IPS DF 4.7 (cell line): ENCODE measurements around the gene FAM3A.

Experiments
- DNase-seq: peaks from one replicate; pipeline ENCODE4 v3.0.0-alpha.2; 2013; ENCODE audit warnings: low spot score; ENCODE audit errors: extremely low read depth

FAM3A gene

DNA sequence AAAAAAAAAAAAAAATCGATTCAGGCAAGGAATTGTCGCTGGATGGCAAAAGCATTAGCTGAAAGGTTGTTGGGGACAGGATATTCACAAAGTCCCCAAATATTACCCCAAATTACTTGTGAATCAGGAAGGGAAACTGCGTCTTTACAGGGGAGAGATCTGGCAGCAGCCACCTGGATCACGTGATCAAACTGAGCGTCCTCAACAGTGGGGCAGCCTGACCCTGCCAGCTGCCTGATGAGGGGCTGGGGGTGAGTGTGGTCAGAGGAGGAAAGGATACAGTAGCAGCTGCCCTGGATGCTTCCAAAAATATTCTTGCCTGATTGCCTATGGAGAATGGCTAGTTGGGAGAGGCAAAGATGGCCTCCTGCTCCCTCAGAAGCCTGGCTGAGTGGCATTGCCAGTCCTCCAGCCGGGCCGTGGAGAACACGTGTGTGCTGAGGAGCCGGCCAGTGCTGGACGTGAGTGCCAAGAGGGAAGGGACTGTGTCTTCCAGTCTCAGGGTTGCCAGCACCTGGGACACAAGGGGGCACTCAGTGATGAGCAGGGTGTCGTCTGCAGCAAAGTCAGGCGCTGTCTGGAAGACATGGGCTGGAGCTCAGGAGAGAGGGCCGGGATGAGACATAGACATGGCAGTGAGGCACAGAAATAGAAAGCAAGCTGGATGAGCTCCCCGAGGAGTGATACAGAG lies 34.0 kb downstream of the FAM3A start:
- no peak for DNase-seq

DNA sequence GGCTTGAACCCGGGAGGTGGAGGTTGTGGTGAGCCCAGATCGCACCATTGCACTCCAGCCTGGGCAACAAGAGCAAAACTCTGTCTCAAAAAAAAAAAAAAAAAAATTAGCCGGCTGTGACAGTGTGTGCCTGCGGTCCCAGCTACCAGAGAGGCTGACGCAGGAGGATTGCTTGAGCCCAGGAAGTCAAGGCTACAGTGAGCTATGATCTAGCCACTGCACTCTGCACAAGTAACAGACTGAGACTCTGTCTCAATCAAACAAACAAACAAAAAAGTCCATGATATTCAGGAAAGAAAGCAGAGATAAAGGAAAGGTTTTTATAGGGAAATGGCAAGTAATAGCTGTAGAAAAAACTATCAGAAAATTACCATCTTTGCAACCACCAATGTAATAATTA lies 34.8 kb downstream of the FAM3A start:
- no peak for DNase-seq

DNA sequence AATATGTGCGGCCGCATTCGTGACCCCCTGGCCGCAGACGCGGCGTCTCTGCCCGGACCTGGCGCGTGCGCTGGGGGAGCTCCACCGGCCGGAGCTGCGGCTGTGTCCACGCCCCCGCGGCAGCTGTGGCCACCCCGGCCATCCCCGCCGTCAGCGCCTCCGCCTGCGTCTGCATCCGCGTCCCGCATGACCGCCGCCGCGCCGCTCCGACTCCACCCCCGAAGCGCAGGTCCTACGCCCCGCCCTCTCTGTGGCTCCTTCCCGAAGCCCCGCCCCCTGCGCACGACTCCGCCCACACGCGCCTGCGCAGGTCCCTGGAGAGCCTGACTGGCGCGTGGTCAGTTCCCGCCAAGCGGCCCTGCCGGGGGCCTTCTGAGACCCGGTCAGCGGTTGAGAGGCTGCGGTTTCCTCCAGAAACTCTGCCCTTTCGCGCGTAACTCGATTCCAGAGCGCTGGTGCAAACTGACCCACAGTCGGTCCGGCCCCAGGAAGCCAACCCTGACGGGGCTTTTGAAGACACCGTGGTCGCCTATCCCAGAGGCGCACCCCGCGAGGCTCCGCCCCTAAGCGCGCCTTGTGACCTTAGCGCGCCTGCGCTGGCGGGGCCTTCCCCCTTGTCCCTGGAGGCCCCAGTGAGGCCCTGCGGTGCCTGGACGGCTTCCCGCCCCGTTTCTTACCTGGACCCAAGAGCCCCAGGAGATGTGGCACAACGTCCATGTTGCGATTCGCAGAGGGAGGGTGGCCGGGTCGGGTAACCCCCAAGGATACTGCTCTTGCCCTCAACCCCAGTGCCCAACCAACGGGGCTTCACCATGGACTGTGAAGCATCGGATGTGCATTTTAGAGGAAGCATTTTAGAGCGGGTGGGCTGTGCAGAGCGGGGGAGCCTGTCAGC lies 37.1 kb downstream of the FAM3A start, which contains the start of gene LAGE3:
Gene LAGE3, minus strand, starts transcription at position 554 of the 895 bp plus-strand sequence. Its CDS starts 366 bp downstream, at position 188.
- DNase-seq: no peak

DNA sequence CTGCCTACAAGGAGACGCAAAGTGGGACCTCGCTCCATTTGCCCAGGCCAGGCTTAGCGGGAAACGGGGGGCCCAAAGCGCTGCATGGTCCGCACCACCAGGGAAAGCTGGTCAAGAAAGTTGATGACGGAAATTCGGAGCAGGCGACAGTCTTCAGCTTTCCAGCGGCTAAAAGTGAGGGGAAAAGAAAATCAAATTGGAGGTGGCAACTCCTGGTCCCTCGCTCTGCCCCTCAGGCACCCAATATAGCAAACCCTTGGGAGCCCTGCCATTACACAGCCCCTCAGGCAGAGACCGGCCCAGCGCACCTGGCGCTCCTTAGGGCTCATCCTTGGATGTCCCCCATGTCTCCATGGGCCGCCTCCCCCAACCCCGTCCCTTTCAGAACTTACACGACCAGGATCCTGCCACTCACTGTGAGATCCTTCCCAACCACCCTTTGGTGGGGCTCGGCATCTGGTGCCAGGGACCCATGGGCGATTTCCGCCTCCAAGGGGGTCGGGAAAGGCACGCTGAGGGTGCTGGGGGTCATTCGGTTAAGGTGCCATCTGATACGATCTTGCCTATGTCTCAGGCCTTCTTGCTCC lies 38.0 kb downstream of the FAM3A start:
- no peak for DNase-seq

- DNase-seq: no peak
Observed at GRCh38 chrX:154476821-154477220, 39.2 kb downstream of the FAM3A start.

GRCh38 chrX:154473683-154474082 lies 42.3 kb downstream of the FAM3A start:
- DNase-seq: no peak

GRCh38 chrX:154472685-154473632 lies 43.1 kb downstream of the FAM3A start:
- DNase-seq: no peak

- no peak for DNase-seq
Observed at GRCh38 chrX:154471839-154472684, 44.0 kb downstream of the FAM3A start.

DNA sequence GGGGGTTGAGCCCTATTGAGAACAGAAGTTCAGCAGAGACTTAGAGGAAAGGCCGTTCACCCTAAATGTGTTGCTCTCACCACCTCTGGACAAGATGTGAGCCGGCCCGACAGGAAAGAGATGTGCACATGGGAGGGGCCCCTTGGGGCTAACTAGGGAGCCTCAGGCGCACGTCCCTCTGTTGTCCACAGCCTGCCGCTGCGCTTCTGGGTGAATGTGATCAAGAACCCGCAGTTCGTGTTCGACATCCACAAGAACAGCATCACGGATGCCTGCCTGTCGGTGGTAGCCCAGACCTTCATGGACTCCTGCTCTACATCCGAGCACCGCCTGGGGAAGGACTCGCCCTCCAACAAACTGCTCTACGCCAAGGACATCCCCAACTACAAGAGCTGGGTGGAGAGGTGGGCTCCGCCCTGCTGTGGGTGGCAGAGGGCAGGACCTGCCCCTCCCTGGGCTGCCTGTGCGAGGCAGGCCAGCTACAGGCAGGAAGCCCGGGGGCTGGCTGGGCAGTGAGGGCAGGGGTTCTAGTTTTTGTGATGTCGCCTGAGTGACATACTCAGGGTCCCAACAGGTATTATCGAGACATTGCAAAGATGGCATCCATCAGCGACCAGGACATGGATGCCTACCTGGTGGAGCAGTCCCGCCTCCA lies 45.0 kb downstream of the FAM3A start:
- no peak for DNase-seq

- no peak for DNase-seq
Observed at GRCh38 chrX:154470434-154470833, 45.6 kb downstream of the FAM3A start.

GRCh38 chrX:154469880-154470279 lies 46.2 kb downstream of the FAM3A start:
- no peak for DNase-seq

GRCh38 chrX:154469114-154469513 lies 46.9 kb downstream of the FAM3A start:
- DNase-seq: no peak

GRCh38 chrX:154468217-154468616 lies 47.8 kb downstream of the FAM3A start:
- no peak for DNase-seq

DNA sequence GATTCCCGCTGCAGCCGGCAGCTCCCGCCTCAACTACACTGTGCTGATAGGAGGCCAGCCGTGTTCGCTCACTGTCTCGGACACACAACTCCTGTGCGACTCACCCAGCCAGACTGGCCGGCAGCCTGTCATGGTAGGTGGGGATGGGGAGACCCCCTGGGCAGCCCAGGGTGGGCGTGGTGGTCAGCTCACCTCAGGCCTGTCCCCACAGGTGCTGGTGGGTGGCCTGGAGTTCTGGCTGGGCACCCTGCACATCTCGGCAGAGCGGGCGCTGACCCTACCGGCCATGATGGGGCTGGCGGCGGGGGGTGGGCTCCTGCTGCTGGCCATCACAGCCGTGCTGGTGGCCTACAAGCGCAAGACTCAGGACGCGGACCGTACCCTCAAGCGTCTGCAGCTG lies 48.5 kb downstream of the FAM3A start:
- DNase-seq: no peak

- no peak for DNase-seq
Observed at GRCh38 chrX:154466907-154467306, 49.1 kb downstream of the FAM3A start.

DNA sequence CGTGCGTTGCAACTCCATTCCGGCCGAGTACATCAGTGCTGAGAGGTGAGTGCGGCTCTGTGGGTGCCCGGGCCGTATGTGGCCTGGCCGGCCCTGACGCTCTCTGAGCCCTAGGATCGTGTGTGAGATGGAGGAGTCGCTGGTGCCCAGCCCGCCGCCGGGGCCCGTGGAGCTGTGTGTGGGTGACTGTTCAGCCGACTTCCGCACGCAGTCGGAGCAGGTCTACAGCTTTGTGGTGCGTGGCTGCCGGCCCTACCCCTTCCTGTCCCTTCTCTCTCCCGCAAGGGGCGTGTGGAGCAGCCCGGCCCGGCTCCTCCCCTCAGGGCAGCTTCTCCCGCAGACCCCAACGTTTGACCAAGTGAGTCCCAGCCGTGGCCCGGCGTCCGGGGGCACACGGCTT lies 50.0 kb downstream of the FAM3A start:
- no peak for DNase-seq

DNA sequence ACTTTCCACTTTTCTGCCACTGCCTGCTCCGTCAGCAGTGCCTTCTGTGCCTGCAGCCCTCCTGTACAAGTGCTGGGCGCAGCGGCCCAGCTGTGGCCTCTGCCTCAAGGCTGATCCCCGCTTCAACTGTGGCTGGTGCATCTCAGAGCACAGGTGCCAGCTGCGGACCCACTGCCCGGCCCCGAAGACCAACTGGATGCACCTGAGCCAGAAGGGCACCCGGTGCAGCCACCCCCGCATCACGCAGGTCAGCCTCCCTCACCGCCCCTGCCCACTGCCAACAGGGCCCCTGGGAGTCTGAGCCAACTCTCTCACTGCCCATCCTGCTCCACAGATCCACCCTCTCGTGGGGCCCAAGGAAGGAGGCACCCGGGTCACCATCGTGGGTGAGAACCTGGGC lies 50.4 kb downstream of the FAM3A start:
- no peak for DNase-seq

DNA sequence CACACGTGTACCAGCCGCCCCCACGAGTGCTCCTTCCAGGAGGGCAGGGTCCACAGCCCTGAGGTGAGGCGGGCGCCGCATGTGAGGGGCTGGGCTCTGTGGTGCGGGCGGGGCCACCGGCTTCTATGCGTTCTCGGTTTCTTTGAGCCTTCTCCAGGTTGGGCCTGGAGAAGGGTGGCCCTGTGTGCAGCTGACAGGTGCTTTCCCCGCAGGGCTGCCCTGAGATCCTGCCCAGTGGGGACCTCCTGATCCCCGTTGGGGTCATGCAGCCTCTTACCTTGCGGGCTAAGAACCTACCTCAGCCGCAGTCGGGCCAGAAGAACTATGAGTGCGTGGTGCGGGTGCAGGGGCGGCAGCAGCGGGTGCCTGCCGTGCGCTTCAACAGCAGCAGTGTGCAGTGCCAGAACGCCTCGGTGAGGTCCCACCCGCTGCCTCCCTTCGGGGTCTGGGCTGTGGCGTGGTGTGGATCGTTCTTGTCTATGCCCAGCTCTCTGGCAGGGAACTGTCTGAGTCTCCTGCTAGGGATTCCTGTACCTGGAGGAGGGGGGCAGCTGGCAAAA lies 51.1 kb downstream of the FAM3A start:
- DNase-seq: no peak

DNA sequence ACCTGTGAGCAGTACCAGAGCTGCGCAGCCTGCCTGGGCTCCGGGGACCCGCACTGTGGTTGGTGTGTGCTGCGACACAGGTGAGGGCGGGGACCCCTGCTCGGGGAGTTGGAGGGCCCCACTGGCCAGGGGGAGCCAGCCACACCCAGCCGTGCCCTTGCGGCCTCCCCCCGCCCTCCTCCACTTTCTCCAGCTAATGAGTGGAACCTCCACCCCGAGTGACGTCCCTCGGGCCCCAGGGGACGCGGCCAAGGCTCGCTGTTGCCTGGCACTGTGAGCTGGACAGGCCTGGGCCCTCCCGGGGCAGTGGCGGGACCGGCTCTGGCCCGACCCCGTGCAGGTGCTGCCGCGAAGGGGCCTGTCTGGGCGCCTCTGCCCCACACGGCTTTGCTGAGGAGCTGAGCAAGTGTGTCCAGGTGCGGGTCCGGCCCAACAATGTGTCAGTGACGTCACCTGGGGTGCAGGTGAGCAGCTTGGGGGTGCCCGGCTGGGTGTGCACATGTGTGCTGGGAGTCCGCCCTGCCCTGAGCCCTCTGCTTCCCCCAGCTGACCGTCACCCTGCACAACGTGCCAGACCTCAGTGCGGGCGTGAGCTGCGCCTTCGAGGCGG lies 52.3 kb downstream of the FAM3A start:
- no peak for DNase-seq
